HG02571 (cell line): ENCODE measurements around the gene TRAF3IP1.
"Not testable (repeated sequence)": the region's sequence is repeated elsewhere in the genome, so short reads cannot be mapped to it uniquely, and the experiment has no call there.

ENCODE experiments used
- ATAC-seq: cut with Tn5 transposase; IDR thresholded peaks from one replicate; pipeline ENCODE4 v1.9.1; 2021; ENCODE audit warnings: mild to moderate bottlenecking, moderate library complexity; ENCODE audit not compliant: unreplicated experiment

The TRAF3IP1 gene

DNA sequence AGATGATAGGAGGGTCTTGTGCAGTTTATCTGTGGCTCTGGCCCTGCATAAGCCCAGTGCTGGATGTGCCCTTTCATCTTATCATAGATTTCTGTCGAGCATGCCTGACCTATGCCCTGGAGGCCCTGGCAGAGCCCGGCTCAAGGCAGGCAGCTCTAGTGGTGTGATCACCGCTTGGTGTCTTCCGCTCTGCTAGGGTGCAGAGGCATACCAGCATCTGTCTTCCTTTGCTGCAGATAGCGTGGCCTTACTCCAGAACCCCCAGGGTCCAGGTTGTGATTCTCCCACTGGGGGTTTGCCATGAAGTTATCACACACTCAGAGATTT is 13.7 kb upstream of the TRAF3IP1 start:
- ATAC-seq = no peak

- no peak for ATAC-seq
These were observed 12.1 kb upstream of the TRAF3IP1 start for GRCh38 chr2:238308177-238308576.

DNA sequence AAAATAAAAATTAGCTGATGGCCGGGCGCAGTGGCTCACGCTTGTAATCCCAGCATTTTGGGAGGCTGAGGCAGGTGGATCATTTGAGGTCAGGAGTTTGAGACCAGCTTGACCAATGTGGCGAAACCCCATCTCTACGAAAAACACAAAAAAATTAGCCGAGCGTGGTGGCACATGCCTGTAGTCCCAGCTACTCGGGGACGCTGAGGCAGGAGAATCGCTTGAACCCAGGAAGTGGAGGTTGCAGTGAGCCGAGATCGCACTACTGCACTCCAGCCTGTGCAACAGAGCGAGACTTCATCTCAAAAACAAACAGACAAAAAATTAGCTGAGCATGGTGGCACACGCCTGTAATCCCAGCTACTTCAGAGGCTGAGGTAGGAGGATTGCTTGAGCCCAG is 9.6 kb upstream of the TRAF3IP1 start:
- not testable (repeated sequence) for ATAC-seq

- ATAC-seq = no peak
These were observed 6.9 kb upstream of the TRAF3IP1 start for GRCh38 chr2:238313289-238313990.

GRCh38 chr2:238313991-238314350 is 6.3 kb upstream of the TRAF3IP1 start:
- no peak for ATAC-seq

DNA sequence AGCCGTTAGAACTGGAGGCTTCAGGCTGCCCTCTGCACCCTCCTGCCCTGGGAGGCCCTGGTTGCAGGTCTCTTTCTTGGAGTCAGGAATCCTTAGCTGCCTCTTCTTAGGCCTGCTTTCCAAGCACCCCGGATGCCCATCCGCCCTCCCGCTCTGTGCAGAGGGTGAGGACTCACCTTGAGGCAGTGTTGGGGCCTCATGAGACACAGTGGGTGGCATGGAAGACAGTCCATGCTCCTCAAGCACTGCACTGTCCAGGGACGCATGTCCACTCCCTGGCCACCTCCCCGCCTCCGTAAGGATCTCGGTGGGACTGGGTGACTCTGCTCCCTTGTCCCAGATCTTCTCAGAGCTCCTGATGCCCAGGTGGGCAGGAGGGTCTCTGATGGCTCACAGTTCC is 5.7 kb upstream of the TRAF3IP1 start:
- no peak for ATAC-seq

GRCh38 chr2:238315031-238315595 is 5.2 kb upstream of the TRAF3IP1 start:
- no peak for ATAC-seq

- ATAC-seq = peak; percentile 33
These were observed 447 bp downstream of the TRAF3IP1 start for GRCh38 chr2:238320648-238321281.

DNA sequence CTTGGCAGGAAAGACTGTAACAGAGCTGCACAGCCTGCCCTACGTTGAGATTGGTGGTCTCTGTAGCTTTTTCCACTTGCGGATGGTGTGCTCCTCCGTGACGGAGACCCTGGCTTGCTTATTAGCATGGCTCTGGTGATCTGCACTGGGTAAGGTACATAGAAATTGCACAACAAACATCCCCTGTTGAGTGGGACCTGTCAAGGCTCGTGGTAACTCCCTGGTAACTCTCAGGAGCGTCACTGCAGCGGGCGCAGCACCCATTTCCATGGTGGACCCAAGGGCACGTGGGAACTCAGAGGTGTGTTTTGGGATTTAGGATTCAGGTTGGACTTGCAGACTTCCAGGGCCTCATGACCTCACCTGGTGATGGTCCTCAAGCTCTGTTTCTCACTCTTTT is 1.1 kb downstream of the TRAF3IP1 start:
- ATAC-seq = no peak

- no peak for ATAC-seq
These were observed 1.7 kb downstream of the TRAF3IP1 start for GRCh38 chr2:238322001-238322411.

GRCh38 chr2:238324248-238324647 is 3.9 kb downstream of the TRAF3IP1 start:
- ATAC-seq = not testable (repeated sequence)

- ATAC-seq = no peak
These were observed 5.4 kb downstream of the TRAF3IP1 start for GRCh38 chr2:238325694-238326093.

GRCh38 chr2:238326801-238327365 is 6.6 kb downstream of the TRAF3IP1 start:
- no peak for ATAC-seq

GRCh38 chr2:238327751-238328150 is 7.4 kb downstream of the TRAF3IP1 start:
- no peak for ATAC-seq

DNA sequence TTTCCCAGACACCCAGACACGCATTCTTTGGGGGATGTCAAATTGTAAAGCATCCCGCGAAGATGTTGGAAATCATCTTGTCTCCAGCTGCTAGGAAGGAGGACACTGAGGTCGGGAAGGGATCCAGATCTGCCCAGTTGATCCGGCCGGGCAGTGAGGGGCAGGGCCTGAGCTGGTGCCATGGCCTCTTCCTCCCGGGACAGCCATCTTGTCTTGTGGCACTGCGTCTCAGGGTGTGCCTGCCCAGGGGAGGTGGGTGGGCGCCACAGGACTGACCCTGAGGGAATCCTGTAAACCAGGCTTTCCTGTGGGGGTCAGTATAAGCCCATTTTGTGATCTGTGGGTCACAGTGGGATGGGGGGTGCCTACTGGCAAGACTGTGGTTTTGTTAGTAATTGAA is 10.1 kb downstream of the TRAF3IP1 start:
- ATAC-seq = no peak

GRCh38 chr2:238331916-238332315 is 11.6 kb downstream of the TRAF3IP1 start:
- ATAC-seq = no peak

DNA sequence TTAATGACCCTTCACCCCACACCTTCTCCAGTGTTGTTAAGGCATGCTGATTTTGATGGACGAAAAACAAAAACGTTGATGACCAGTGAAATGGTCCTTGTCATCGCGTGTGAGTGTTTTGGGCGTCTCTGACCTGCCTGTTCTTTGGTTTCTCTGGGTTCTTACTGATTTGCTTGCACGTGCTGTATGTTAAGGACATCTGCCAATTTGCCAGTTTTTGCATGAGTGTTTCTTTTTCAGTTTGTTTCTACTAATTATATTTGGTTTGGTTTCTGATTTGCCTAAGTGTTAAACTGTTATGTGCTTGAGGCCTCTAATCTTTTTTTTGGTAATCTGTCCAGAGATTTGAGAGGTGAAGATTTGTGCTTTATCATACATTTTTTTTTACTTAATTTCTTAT is 14.6 kb downstream of the TRAF3IP1 start:
- ATAC-seq = no peak

DNA sequence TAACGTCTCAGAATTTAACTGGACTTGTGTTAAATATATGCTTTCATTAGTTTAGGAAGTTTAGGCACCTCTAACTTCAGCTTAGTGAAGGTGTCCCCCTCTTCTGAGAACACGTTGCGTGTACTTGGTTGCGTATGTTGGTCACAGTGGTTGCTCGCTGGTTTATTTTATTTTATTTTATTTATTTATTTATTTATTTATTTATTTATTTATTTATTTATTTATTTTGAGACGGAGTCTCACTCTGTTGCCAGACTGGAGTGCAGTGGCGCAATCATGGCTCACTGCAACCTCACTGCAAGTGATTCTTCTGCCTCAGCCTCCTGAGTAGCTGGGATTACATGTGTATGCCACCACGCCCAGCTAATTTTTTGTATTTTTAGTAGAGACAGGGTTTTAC is 15.3 kb downstream of the TRAF3IP1 start:
- not testable (repeated sequence) for ATAC-seq

DNA sequence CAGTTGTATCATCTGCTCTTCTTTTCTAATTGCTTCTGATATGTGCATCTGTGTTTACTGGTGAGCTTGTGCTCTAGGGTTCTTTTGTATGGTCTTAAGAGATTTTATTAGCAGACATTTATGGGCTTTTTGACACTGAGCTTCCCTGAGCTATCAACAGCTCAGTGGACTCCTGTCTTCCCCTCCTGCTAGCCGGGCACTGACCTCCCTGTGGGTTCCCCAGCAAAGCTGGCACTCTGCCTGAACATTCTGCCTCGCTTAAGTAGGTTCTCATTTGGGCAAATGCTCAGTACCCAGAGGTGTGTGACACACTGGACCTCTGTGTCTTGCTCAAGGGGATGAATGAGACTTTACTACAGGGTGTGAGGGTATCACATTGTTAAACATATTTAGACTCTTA is 15.8 kb downstream of the TRAF3IP1 start:
- ATAC-seq = no peak

- ATAC-seq = no peak
These were observed 16.6 kb downstream of the TRAF3IP1 start for GRCh38 chr2:238336793-238337444.

GRCh38 chr2:238337846-238338245 is 17.5 kb downstream of the TRAF3IP1 start:
- no peak for ATAC-seq
